ENCODE measurements around the gene LEP.
"Not testable (repeated sequence)": the region's sequence is repeated elsewhere in the genome, so short reads cannot be mapped to it uniquely, and the experiment has no call there.

The LEP gene

GRCh38 chr7:128281605-128282380 is 40.7 kb downstream of the LEP start:
- TF ChIP-seq GATA1 (IDR thresholded peaks at IDR 0.05; ENCODE audit: low read depth, low read length) (no peak), POLR2A (IDR thresholded peaks at IDR 0.05; ENCODE audit: low read length) (no peak)
- no peak for DNase-seq

- no peak for DNase-seq
- TF ChIP-seq POLR2A (IDR thresholded peaks at IDR 0.05; ENCODE audit: low read length) (no peak), GATA1 (IDR thresholded peaks at IDR 0.05; ENCODE audit: low read depth, low read length) (no peak)
Observed at GRCh38 chr7:128284102-128284501, 43.0 kb downstream of the LEP start.

DNA sequence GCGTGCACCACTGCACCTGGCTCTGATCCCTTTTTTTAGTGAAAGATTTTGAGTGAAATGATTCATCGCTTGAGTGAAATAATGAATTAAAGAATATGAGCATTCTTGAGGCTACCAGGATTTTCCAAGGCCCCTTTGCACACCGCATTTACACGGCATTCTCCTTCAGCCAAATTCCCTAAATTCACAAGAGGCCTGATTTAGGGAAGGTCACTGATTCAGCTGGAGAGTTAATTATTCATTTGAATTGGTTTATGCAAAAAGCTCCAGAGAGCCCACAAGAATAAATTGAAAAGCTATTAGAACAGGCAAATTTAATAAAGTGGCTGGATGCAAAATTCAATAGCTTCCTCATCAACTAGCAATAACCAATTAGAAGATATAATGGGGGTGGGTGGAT is 46.5 kb downstream of the LEP start:
- TF ChIP-seq GATA1 (IDR thresholded peaks at IDR 0.05; ENCODE audit: low read depth, low read length) (no peak), POLR2A (IDR thresholded peaks at IDR 0.05; ENCODE audit: low read length) (no peak)
- no peak for DNase-seq

DNA sequence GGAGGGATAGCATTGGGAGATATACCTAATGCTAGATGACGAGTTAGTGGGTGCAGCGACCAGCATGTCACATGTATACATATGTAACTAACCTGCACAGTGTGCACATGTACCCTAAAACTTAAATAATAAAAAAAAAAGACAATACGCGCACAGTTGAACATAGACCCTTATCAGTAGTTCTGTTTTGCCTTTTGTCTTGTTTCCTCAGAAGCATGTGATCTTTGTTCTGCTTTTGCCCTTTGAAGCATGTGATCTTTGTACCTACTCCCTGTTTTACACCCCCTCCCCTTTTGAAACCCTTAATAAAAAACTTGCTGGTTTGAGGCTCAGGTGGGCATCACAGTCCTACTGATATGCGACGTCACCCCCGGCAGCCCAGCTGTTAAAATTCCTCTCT is 56.9 kb downstream of the LEP start:
- DNase-seq: not testable (repeated sequence)

GRCh38 chr7:128299109-128299607 is 58.1 kb downstream of the LEP start:
- TF ChIP-seq POLR2A (IDR thresholded peaks at IDR 0.05; ENCODE audit: low read length) (no peak), GATA1 (IDR thresholded peaks at IDR 0.05; ENCODE audit: low read depth, low read length) (no peak)
- DNase-seq: no peak

- TF ChIP-seq POLR2A (IDR thresholded peaks at IDR 0.05; ENCODE audit: low read length): no peak
- TF ChIP-seq GATA1 (IDR thresholded peaks at IDR 0.05; ENCODE audit: low read depth, low read length): no peak
- DNase-seq: no peak
Observed at GRCh38 chr7:128302139-128302538, 61.1 kb downstream of the LEP start.

DNA sequence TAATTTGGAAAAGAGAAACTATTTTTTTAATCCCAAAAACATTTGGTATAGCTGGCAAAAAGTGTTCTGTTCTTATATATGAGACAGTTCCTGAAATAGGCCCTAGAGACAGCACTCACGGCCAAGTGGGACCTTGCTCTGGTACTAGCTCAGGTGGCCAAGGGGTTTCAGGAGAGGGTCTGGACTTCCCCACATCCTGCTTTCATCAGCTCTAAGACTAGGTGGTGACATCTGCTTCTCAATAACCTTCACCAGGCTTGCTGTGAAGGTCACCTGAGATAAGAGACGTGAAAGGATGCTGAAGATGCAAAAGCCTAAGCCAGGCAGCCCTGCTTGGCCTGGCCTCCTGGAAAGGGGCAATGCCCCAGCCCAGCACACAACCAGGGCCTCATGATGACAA is 62.1 kb downstream of the LEP start:
- no peak for DNase-seq
- TF ChIP-seq GATA1 (IDR thresholded peaks at IDR 0.05; ENCODE audit: low read depth, low read length): no peak
- TF ChIP-seq POLR2A (IDR thresholded peaks at IDR 0.05; ENCODE audit: low read length): no peak

- DNase-seq: no peak
- TF ChIP-seq POLR2A (IDR thresholded peaks at IDR 0.05; ENCODE audit: low read length) (no peak), GATA1 (IDR thresholded peaks at IDR 0.05; ENCODE audit: low read depth, low read length) (no peak)
Observed at GRCh38 chr7:128303643-128304042, 62.6 kb downstream of the LEP start.

DNA sequence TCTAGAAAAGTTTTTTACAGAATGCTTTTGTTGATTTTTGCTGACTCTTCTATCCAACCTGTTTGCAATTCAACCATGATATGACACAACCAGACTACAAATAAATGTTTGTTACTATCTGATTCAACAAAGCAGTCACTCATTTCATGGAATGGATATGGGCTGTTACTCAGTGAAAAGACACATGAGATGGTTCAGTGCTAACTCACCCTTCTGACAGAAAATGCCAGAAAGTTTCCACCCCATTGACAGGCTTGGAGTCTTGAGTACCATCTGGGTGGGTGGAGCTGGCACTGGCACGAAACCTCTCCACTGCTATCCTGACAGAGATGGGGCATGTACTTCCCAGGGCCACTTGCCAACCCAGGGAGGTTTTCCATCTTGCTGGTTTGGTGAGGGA is 63.1 kb downstream of the LEP start:
- DNase-seq: no peak

GRCh38 chr7:128307061-128307460 is 66.0 kb downstream of the LEP start:
- no peak for TF ChIP-seq POLR2A (IDR thresholded peaks at IDR 0.05; ENCODE audit: low read length)
- TF ChIP-seq GATA1 (IDR thresholded peaks at IDR 0.05; ENCODE audit: low read depth, low read length): no peak
- DNase-seq: no peak

More for the DNA sequence above, 63.1 kb downstream of the LEP start:
- TF ChIP-seq GATA1 (IDR thresholded peaks at IDR 0.05; ENCODE audit: low read depth, low read length) (no peak), POLR2A (IDR thresholded peaks at IDR 0.05; ENCODE audit: low read length) (no peak)
